WERI-Rb-1 (cell line): ENCODE measurements around the gene LRRC25.

Source experiments
- DNase-seq: peaks from one replicate; pipeline ENCODE4 v3.0.0-alpha.2; 2020
- H3K27ac ChIP-seq: fragments of 250-450 bp; sonication (Bioruptor Pico); 2 replicates; pipeline ENCODE4 v1.5.1; 2020; ENCODE audit warnings: mild to moderate bottlenecking, moderate library complexity
- H3K27me3 ChIP-seq: fragments of 250-450 bp; sonication (Bioruptor Pico); 2 replicates; pipeline ENCODE4 v1.5.1; 2021; ENCODE audit warnings: mild to moderate bottlenecking, low read depth, moderate library complexity; ENCODE audit not compliant: insufficient read depth, severe bottlenecking
- H3K36me3 ChIP-seq: fragments of 250-450 bp; sonication (Bioruptor Pico); 2 replicates; pipeline ENCODE4 v1.5.1; 2020; ENCODE audit warnings: mild to moderate bottlenecking, moderate library complexity
- H3K4me3 ChIP-seq: 2 replicates; pipeline ENCODE4 v1.5.1; 2011; ENCODE audit warnings: low read depth, mild to moderate bottlenecking, control low read depth, low read length
- H3K9me3 ChIP-seq: fragments of 250-450 bp; sonication (Bioruptor Pico); 2 replicates; pipeline ENCODE4 v1.5.1; 2021; ENCODE audit warnings: mild to moderate bottlenecking, moderate library complexity; ENCODE audit not compliant: severe bottlenecking
- CTCF ChIP-seq: IDR thresholded peaks from 2 replicates; pipeline ENCODE4 v1.5.1; 2011; ENCODE audit warnings: low read depth, mild to moderate bottlenecking, control low read depth, inconsistent platforms, low read length

LRRC25 gene

GRCh38 chr19:18433735-18434398 lies 36.4 kb upstream of the LRRC25 start:
- no peak overlapping the region; the same call in 1 of the 2 replicates for H3K4me3 ChIP-seq
- peak; percentile 65 for DNase-seq
- H3K27ac ChIP-seq, result peak overlapping the region; percentile 86; the same call in 1 of the 2 replicates
- no peaks in the 10 kb centered on the region for H3K9me3 ChIP-seq
- no peak for TF ChIP-seq CTCF
- H3K36me3 ChIP-seq, result peaks cover 42% of the 10 kb centered on the region
- no peaks in the 10 kb centered on the region for H3K27me3 ChIP-seq

- DNase-seq, result peak; percentile 53
- H3K27me3 ChIP-seq, result no peaks in the 10 kb centered on the region
- H3K36me3 ChIP-seq, result peaks cover 42% of the 10 kb centered on the region
- H3K4me3 ChIP-seq, result peak overlapping the region; percentile 35
- no peak for TF ChIP-seq CTCF
- H3K9me3 ChIP-seq, result no peaks in the 10 kb centered on the region
- H3K27ac ChIP-seq, result peak overlapping the region; percentile 86
Observed at GRCh38 chr19:18433015-18433691, 35.7 kb upstream of the LRRC25 start.

- H3K9me3 ChIP-seq, result no peaks in the 10 kb centered on the region
Observed at GRCh38 chr19:18432275-18433014, 35.0 kb upstream of the LRRC25 start.

GRCh38 chr19:18431351-18432197 lies 34.2 kb upstream of the LRRC25 start:
- Histone ChIP-seq H3K9me3 (no peaks in the 10 kb centered on the region), H3K36me3 (peaks cover 43% of the 10 kb centered on the region), H3K27ac (peak overlapping the region; percentile 86), H3K27me3 (no peaks in the 10 kb centered on the region), H3K4me3 (no peak overlapping the region)
- DNase-seq, result no peak
- no peak for TF ChIP-seq CTCF

More at GRCh38 chr19:18432275-18433014, 35.0 kb upstream of the LRRC25 start:
- Histone ChIP-seq H3K36me3 (peaks cover 42% of the 10 kb centered on the region), H3K27ac (peak overlapping the region; percentile 86), H3K27me3 (no peaks in the 10 kb centered on the region), H3K4me3 (peak overlapping the region; percentile 35)
- TF ChIP-seq CTCF, result no peak
- DNase-seq, result no peak

- H3K9me3 ChIP-seq, result no peaks in the 10 kb centered on the region
- no peak overlapping the region for H3K4me3 ChIP-seq
- no peak for DNase-seq
- peaks cover 33% of the 10 kb centered on the region for H3K36me3 ChIP-seq
- H3K27ac ChIP-seq, result peak overlapping the region; percentile 84
- no peaks in the 10 kb centered on the region for H3K27me3 ChIP-seq
- no peak for TF ChIP-seq CTCF
Observed at GRCh38 chr19:18430417-18431144, 33.2 kb upstream of the LRRC25 start.
